Upper lobe of left lung (tissue), 4 donors: ENCODE results near the gene SPOCK1.

Source experiments
- CTCF ChIP-seq, 6 experiments: fragments of 450-650 bp in 4 of 6; fragments of 200-600 bp in 2 of 6; sonication (generic) in 2 of 6; IDR thresholded peaks; one replicate each; pipeline ENCODE4 v1.5.1; 2016 to 2019; ENCODE audit warnings: antibody characterized with exemption in 6 of 6
- POLR2A ChIP-seq, 4 donors: fragments of 450-650 bp; IDR thresholded peaks; one replicate each; pipeline ENCODE4 v1.5.1; 2016 to 2017; ENCODE audit warnings: antibody characterized with exemption in 4 of 4, mild to moderate bottlenecking in 2 of 4

GRCh38 chr5:137190441-137190840, 308.7 kb downstream of the SPOCK1 start:
- TF ChIP-seq CTCF (IDR thresholded peaks at IDR 0.05) = no peak
- no peak for TF ChIP-seq POLR2A (IDR thresholded peaks at IDR 0.05)
